ENCODE data around the gene BCAS1.

BCAS1 gene

GRCh38 chr20:54058420-54059139 lies 11.8 kb downstream of the BCAS1 start:
- no peak overlapping the region for H3K4me3 ChIP-seq (ENCODE audit: low read depth, low read length)
- DNase-seq (ENCODE audit: low read depth), result no peak

DNA sequence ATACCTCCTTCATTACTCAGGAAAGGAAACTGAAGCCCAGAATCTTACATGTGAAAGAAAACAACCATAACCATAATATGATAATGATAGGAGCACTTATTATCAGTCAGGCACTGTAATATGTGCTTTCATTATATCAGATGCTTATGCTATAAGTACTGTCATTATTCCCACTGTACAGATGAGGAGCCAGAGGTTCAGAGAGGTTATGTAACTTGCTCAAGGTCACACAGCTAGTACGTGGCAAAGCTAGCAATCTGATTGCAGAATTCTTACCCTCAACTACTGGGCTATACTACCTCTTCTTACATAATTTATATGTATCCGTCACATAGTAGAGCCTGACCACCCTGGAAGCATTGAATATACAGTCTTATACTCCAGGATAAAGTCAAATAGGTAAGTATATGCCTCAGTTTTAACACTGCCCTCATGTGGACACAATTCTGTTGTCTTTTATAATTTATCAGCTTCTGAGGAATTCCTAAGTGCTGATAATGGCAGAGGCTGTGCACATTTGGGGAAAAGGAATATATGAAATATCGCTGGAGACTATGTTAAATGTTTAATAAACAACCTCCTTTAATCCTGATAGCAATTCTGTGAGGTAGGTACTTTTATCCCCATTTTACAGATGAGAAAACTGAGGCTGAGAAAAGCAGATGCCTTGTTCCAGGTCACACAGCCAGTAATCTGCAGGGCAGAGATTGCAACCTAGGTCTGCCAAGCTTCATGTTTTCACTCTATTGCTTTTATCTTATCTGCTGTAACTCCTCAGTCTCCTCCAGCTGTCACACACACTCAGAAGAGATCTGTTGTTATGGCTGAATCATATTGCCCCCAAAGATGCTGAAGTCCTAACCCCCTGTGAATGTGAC lies 13.4 kb downstream of the BCAS1 start:
- DNase-seq (ENCODE audit: low read depth), result no peak

DNA sequence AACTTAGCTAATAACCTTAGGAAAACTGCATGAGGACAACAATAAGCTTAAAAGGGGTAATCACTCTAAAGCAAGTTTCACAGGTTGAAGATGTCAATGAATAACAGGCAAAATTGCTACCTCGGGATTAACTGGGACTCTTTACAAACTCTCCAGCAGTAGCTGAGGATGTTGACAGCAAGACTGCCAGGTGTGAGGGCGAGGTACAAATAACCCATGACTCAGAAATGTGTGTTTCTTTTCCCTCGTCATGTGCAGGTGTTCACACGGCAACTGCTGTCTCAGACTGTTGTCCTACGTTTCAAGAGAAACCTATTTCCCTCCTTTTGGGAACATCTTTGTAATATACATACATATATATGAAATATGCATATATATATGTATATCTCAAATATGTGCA lies 15.9 kb downstream of the BCAS1 start:
- no peak for DNase-seq (ENCODE audit: low read depth)
- no peak overlapping the region for H3K4me3 ChIP-seq (ENCODE audit: low read depth, low read length)

More for the DNA sequence above, 13.4 kb downstream of the BCAS1 start:
- H3K4me3 ChIP-seq (ENCODE audit: low read depth, low read length), result no peak overlapping the region

- no peak for DNase-seq (ENCODE audit: low read depth)
- H3K4me3 ChIP-seq (ENCODE audit: low read depth, low read length), result no peak overlapping the region
Measured at GRCh38 chr20:54051068-54051467, 19.3 kb downstream of the BCAS1 start.

- DNase-seq (ENCODE audit: low read depth), result no peak
- H3K4me3 ChIP-seq (ENCODE audit: low read depth, low read length), result no peak overlapping the region
Measured at GRCh38 chr20:54048891-54049545, 21.4 kb downstream of the BCAS1 start.

- no peak overlapping the region for H3K4me3 ChIP-seq (ENCODE audit: low read depth, low read length)
Measured at GRCh38 chr20:54048481-54048880, 21.9 kb downstream of the BCAS1 start.

DNA sequence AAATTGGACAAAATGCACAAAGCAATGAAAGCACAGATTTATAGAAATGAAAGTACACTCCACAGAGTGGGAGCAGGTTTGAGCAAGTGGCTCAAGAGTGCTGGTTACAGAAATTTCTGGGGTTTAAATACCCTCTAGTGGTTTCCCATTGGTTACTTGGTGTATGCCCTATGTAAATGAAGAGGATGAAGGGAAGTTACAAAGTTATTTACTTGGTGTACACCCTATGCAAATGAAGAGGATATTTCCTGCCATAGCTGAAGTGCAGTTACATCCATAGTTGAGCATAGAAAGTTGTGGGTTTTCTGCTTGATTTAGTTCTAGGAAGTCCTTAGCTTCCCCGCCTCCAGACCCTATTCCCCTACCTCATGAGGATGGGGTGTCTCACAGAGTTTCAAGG lies 22.7 kb downstream of the BCAS1 start:
- DNase-seq (ENCODE audit: low read depth), result no peak
- H3K4me3 ChIP-seq (ENCODE audit: low read depth, low read length), result no peak overlapping the region

More at GRCh38 chr20:54048481-54048880, 21.9 kb downstream of the BCAS1 start:
- DNase-seq (ENCODE audit: low read depth), result no peak

DNA sequence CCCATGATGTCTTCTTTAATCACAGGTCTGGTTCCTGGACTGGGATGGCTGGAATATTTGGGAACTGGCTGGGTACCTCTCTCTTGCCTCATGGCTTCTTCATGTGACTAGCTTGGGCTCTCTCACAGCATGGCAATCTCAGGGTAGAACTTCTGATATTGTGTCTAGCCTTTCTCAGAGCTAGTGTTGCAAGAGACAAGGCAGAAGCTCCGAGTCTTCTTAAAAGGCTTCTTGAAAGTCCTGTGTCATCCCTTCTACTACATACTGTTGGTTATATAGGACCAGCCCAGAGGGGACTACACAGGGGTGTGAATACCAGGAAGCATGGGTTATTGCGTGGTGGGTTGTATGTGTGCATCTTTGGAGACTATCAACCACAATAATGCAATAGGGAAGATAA lies 23.3 kb downstream of the BCAS1 start:
- no peak for DNase-seq (ENCODE audit: low read depth)
- H3K4me3 ChIP-seq (ENCODE audit: low read depth, low read length), result no peak overlapping the region

GRCh38 chr20:54044156-54044555 lies 26.2 kb downstream of the BCAS1 start:
- peak; percentile 75 for DNase-seq (ENCODE audit: low read depth)
- H3K4me3 ChIP-seq (ENCODE audit: low read depth, low read length), result no peak overlapping the region

- DNase-seq (ENCODE audit: low read depth), result no peak
Measured at GRCh38 chr20:54043076-54043967, 27.1 kb downstream of the BCAS1 start.

GRCh38 chr20:54042021-54042420 lies 28.4 kb downstream of the BCAS1 start:
- H3K4me3 ChIP-seq (ENCODE audit: low read depth, low read length), result no peak overlapping the region
- DNase-seq (ENCODE audit: low read depth), result no peak

More at GRCh38 chr20:54043076-54043967, 27.1 kb downstream of the BCAS1 start:
- H3K4me3 ChIP-seq (ENCODE audit: low read depth, low read length), result no peak overlapping the region

- DNase-seq (ENCODE audit: low read depth), result no peak
- H3K4me3 ChIP-seq (ENCODE audit: low read depth, low read length), result no peak overlapping the region
Measured at GRCh38 chr20:54041336-54041735, 29.1 kb downstream of the BCAS1 start.

GRCh38 chr20:54040531-54040930 lies 29.9 kb downstream of the BCAS1 start:
- no peak for DNase-seq (ENCODE audit: low read depth)
- H3K4me3 ChIP-seq (ENCODE audit: low read depth, low read length), result no peak overlapping the region

GRCh38 chr20:54038961-54039360 lies 31.4 kb downstream of the BCAS1 start:
- no peak for DNase-seq (ENCODE audit: low read depth)
- H3K4me3 ChIP-seq (ENCODE audit: low read depth, low read length), result no peak overlapping the region

DNA sequence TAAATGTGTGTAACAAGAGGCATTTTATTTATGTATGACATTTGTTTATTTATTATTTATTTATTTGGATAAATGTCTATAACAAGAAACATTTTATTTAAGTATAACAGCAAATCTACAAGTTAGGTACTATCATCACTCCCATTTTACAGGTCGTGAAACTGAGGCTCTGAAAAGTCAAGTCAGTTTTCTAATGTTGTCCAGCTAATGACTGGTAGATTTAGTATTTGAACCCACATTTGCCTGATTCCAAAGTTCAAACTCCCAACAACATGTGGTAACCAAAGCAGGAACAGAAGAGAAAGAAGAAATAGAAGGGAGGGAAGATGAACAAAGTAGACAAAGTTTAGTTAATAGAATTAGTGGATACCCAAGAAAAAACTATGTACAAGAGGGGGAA lies 32.9 kb downstream of the BCAS1 start:
- no peak for DNase-seq (ENCODE audit: low read depth)
- no peak overlapping the region for H3K4me3 ChIP-seq (ENCODE audit: low read depth, low read length)

- DNase-seq (ENCODE audit: low read depth), result no peak
- H3K4me3 ChIP-seq (ENCODE audit: low read depth, low read length), result no peak overlapping the region
Measured at GRCh38 chr20:54029643-54030042, 40.8 kb downstream of the BCAS1 start.

DNA sequence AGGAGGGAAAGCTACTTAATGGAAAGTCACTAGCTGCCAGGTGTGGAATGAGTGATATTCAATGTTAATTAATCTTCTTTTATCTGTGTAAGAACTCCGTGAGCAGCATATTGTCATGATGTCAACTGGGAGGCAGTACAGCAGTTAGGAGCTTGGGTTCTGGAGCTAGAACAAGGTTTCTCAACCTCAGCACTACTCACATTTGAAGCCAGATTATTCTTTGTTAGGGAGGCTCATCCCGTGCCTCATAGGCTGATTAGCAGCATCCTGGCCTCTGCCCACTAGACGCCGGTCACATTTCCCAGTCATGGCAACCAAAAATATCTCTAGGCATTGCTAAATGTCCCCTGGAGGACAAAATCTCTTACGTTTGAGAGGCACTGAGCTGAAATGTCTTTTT lies 41.2 kb downstream of the BCAS1 start:
- H3K4me3 ChIP-seq (ENCODE audit: low read depth, low read length), result no peak overlapping the region
- DNase-seq (ENCODE audit: low read depth), result no peak

DNA sequence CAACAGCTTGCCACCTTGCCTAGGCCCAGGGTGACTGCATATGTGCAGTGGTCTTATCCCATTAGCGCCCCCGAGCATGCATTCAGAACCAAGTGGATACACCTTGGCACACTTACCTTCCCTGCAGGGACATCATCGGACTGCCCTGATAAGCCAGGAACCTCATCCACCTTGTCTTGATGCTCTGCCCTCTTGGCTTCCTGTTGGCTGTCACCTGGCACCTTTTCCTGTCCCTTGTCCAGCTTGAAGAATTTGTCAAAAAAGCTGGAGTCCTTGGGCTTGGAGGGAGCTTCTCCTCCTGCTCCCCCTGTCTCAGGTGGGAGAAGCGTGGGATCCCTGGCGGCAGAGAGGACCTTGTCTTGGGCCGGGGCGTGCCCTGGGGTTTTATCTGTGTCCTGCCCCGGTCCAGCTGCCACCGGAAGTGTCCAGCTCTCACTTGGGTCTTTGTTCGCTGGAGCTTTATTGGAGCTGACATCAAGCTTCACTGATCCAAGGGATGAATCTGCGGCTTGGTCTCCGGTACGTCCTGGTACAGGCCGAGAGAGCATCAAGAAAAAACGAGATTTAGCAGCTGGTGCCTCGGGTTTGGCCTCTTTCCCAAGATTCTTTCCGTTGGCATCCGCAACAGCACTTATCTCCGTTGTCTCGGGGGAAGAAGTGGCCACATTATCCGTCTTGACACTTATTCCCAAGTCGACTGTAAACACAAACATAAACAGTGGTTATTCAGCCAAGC lies 42.0 kb downstream of the BCAS1 start:
- no peak for DNase-seq (ENCODE audit: low read depth)
- no peak overlapping the region for H3K4me3 ChIP-seq (ENCODE audit: low read depth, low read length)

DNA sequence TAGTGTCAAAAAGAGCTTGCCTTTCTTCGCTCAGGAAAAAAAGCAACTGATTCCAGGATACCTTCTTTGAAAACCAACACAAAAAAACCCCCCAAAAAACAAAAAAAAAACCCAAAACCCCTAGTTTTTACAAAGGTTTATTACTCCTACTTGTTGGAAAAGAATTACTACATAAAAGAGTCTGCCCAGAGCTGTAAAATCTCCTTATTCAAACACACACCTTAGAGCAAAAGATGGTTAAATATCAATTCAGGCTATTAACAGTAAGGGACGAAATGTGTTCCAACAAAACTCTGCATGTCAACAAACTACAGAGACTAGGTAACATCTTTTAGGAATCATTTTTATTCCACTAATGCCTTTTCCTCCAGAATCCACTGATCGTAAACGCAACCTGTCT lies 42.7 kb downstream of the BCAS1 start:
- H3K4me3 ChIP-seq (ENCODE audit: low read depth, low read length), result no peak overlapping the region
- no peak for DNase-seq (ENCODE audit: low read depth)
